ENCODE measurements around the gene HSPD1. TPM values are rescaled to one million over a fixed set of nuclear protein-coding genes. Genes with fewer than 3 reads are reported as not detected.
A peak's percentile ranks its signal among the peaks of the same experiment; 100 is the strongest.

HSPD1 gene
- total and polyA plus RNA-seq, 9 of the 15 experiments (the other 6 are each of a cell fraction or from before 2014, with no cell fraction given), result 398 to 1,014 (median 622) TPM

DNA sequence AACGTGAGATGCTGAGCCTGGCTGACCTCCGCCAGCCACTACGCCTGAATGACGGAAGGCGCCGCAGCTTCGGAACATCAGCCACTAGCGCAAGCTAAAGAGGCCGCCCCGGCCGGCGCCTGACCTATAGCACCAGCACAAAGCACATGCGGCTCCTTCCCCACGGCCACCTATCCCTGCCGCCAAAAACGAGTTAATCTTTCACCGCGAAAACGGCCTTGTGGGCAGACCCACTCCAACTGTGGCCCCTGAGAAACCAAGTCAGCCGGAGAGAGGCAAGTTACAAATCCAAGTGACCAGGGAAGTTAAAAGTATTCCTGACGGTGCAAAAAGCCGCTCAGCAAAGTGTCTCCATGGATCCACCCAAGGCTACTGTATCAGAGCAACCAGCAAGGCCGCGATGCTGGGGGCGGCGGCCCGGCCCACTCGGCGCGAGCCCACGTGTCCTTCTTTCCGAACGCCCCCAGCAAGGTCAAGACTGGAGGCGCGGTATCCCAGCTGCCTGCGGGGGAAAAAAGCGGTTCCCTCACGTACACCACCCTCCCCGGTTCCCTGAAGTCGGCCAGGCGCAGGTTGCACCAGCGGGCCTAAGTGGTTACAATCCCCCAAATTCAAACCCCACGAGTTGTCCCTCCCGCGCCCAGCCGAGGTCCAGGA, 575 bp downstream of the HSPD1 start (continued):
- TF ChIP-seq, protein P1, sequence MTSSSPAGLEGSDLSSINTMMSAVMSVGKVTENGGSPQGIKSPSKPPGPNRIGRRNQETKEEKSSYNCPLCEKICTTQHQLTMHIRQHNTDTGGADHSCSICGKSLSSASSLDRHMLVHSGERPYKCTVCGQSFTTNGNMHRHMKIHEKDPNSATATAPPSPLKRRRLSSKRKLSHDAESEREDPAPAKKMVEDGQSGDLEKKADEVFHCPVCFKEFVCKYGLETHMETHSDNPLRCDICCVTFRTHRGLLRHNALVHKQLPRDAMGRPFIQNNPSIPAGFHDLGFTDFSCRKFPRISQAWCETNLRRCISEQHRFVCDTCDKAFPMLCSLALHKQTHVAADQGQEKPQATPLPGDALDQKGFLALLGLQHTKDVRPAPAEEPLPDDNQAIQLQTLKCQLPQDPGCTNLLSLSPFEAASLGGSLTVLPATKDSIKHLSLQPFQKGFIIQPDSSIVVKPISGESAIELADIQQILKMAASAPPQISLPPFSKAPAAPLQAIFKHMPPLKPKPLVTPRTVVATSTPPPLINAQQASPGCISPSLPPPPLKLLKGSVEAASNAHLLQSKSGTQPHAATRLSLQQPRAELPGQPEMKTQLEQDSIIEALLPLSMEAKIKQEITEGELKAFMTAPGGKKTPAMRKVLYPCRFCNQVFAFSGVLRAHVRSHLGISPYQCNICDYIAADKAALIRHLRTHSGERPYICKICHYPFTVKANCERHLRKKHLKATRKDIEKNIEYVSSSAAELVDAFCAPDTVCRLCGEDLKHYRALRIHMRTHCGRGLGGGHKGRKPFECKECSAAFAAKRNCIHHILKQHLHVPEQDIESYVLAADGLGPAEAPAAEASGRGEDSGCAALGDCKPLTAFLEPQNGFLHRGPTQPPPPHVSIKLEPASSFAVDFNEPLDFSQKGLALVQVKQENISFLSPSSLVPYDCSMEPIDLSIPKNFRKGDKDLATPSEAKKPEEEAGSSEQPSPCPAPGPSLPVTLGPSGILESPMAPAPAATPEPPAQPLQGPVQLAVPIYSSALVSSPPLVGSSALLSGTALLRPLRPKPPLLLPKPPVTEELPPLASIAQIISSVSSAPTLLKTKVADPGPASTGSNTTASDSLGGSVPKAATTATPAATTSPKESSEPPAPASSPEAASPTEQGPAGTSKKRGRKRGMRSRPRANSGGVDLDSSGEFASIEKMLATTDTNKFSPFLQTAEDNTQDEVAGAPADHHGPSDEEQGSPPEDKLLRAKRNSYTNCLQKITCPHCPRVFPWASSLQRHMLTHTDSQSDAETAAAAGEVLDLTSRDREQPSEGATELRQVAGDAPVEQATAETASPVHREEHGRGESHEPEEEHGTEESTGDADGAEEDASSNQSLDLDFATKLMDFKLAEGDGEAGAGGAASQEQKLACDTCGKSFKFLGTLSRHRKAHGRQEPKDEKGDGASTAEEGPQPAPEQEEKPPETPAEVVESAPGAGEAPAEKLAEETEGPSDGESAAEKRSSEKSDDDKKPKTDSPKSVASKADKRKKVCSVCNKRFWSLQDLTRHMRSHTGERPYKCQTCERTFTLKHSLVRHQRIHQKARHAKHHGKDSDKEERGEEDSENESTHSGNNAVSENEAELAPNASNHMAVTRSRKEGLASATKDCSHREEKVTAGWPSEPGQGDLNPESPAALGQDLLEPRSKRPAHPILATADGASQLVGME (CRISPR knock-in tag; IDR thresholded peaks at IDR 0.05), result no peak
- TF ChIP-seq NELFE (IDR thresholded peaks at IDR 0.05; ENCODE audit: insufficient read depth, insufficient read length), result no peak
- TF ChIP-seq BCOR (IDR thresholded peaks at IDR 0.05), result no peak
- TF ChIP-seq ZNF316 (IDR thresholded peaks at IDR 0.05), result peak; percentile 23; the same call in 1 of the 2 replicates
- peak; percentile 13; the same call in 1 of the 2 replicates for TF ChIP-seq C11orf30 (IDR thresholded peaks at IDR 0.05; ENCODE audit: low read depth)
- peak; percentile 59 for TF ChIP-seq CCNT2 (IDR thresholded peaks at IDR 0.05; ENCODE audit: borderline replicate concordance, extremely low read depth, insufficient read length, low read depth, low read length)
- TF ChIP-seq, protein P2, sequence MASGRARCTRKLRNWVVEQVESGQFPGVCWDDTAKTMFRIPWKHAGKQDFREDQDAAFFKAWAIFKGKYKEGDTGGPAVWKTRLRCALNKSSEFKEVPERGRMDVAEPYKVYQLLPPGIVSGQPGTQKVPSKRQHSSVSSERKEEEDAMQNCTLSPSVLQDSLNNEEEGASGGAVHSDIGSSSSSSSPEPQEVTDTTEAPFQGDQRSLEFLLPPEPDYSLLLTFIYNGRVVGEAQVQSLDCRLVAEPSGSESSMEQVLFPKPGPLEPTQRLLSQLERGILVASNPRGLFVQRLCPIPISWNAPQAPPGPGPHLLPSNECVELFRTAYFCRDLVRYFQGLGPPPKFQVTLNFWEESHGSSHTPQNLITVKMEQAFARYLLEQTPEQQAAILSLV (tag; IDR thresholded peaks at IDR 0.05), result no peak
- no peak for TF ChIP-seq SMAD4 (CRISPR knock-in tag; conservative IDR thresholded peaks at IDR 0.05)
- no peak for TF ChIP-seq CBX2 (IDR thresholded peaks at IDR 0.05; ENCODE audit: insufficient read depth, low read length, poor library complexity, severe bottlenecking)
- no peak for TF ChIP-seq ZNF507 (tag; conservative IDR thresholded peaks at IDR 0.05)
- TF ChIP-seq NRF1 (conservative IDR thresholded peaks at IDR 0.05 in 1 of 2, IDR thresholded peaks at IDR 0.05 in 1 of 2), result peak in 1 of 2 experiments; percentile 39; a peak in 2 of 4 replicates
- TF ChIP-seq ETS2 (tag; IDR thresholded peaks at IDR 0.05; ENCODE audit: borderline replicate concordance, poor library complexity, severe bottlenecking), result no peak
- TF ChIP-seq MBD1 (CRISPR knock-in tag; IDR thresholded peaks at IDR 0.05), result no peak
- peak in 1 of 2 experiments; percentile 85; a peak in 2 of 4 replicates for TF ChIP-seq SIN3A (IDR thresholded peaks at IDR 0.05; ENCODE audit: borderline replicate concordance in 2 of 2, control insufficient read depth in 1 of 2, low read depth in 2 of 2, low read length in 2 of 2)
- peak in 1 of 2 experiments; percentile 48 for TF ChIP-seq E2F6 (IDR thresholded peaks at IDR 0.05; ENCODE audit: borderline replicate concordance in 1 of 2, extremely low read depth in 1 of 2, insufficient read depth in 1 of 2, insufficient read length in 1 of 2, low read depth in 1 of 2, low read length in 1 of 2, poor library complexity in 1 of 2, severe bottlenecking in 1 of 2)
- TF ChIP-seq CREM (IDR thresholded peaks at IDR 0.05; ENCODE audit: low read depth), result peak; percentile 2; the same call in 1 of the 2 replicates

Measured in K562 (cell line).